Activated B cell treated with CpG ODN at 0.5 μM for 24 hours (primary cell): ENCODE data around the gene TDO2. TPM values are rescaled to one million over a fixed set of nuclear protein-coding genes. Genes with fewer than 3 reads are reported as not detected.

Experiments
- ATAC-seq: fragments of 200-7000 bp; cut with Tn5 transposase; one replicate; pipeline ENCODE4 v1.10.0; 2021; ENCODE audit warnings: low read depth, mild to moderate bottlenecking, moderate library complexity
- CTCF ChIA-PET: fragments of 350-600 bp; sonication (Branson Sonifier 250); formaldehyde crosslinking; loops from one replicate; lab custom pipeline; 2021; ENCODE audit warnings: antibody characterized with exemption; lab: Charles Lee
- POLR2A ChIA-PET: fragments of 350-600 bp; sonication (Branson Sonifier 250); formaldehyde crosslinking; loops from one replicate; lab custom pipeline; 2021; ENCODE audit warnings: antibody characterized with exemption; lab: Charles Lee
- DNase-seq: peaks from one replicate; pipeline ENCODE4 v3.0.0; 2022
- H3K27ac Mint-ChIP-seq: one replicate; pipeline ENCODE4 v1.8.0; 2020; ENCODE audit warnings: mixed read lengths
- H3K27me3 Mint-ChIP-seq: one replicate; pipeline ENCODE4 v1.8.0; 2021; ENCODE audit warnings: mixed read lengths
- H3K36me3 Mint-ChIP-seq: one replicate; pipeline ENCODE4 v1.8.0; 2021; ENCODE audit warnings: low read depth, mixed read lengths
- H3K4me1 Mint-ChIP-seq: one replicate; pipeline ENCODE4 v1.8.0; 2021; ENCODE audit warnings: mixed read lengths
- H3K4me3 Mint-ChIP-seq: one replicate; pipeline ENCODE4 v1.8.0; 2020; ENCODE audit warnings: mild to moderate bottlenecking, mixed read lengths
- H3K9me3 Mint-ChIP-seq: one replicate; pipeline ENCODE4 v1.8.0; 2020; ENCODE audit warnings: mixed read lengths
- CTCF ChIP-seq: fragments of 200-600 bp; IDR thresholded peaks from one replicate; pipeline ENCODE4 v1.8.0; 2022; ENCODE audit warnings: antibody characterized with exemption, mild to moderate bottlenecking
- intact Hi-C: fragments of 100-400 bp; cut with micrococcal nuclease; formaldehyde crosslinking; loops from one replicate; pipeline ENCODE4 v1.15.1; 2024
- total RNA-seq: library from RNA; stranded (reverse); gene quantifications from 2 replicates; pipeline ENCODE4 v1.2.3, GENCODE V29; 2022

Gene TDO2
- total RNA-seq, 1 donor from 2014 or later = not detected

GRCh38 chr4:155885666-155886065 is 17.8 kb upstream of the TDO2 start:
- intact Hi-C loops = no loop called here
- Mint-ChIP-seq H3K27ac (no peak overlapping the region), H3K4me1 (no peaks in the 10 kb centered on the region), H3K27me3 (no peaks in the 10 kb centered on the region), H3K4me3 (no peak overlapping the region), H3K9me3 (no peaks in the 10 kb centered on the region), H3K36me3 (no peaks in the 10 kb centered on the region)
- no peak for TF ChIP-seq CTCF
- DNase-seq (no peak), ATAC-seq (no peak)
- POLR2A ChIA-PET = no interaction called here
- CTCF ChIA-PET = no interaction called here

- Mint-ChIP-seq H3K9me3 (no peaks in the 10 kb centered on the region), H3K4me3 (no peak overlapping the region), H3K4me1 (no peaks in the 10 kb centered on the region), H3K36me3 (no peaks in the 10 kb centered on the region), H3K27ac (no peak overlapping the region), H3K27me3 (no peaks in the 10 kb centered on the region)
- TF ChIP-seq CTCF = no peak
- ChIA-PET POLR2A (no interaction called here), CTCF (no interaction called here)
- intact Hi-C loops = no loop called here
- no peak for DNase-seq
- ATAC-seq = no peak
These were observed 16.5 kb upstream of the TDO2 start for GRCh38 chr4:155887045-155887444.

GRCh38 chr4:155887847-155888570 is 15.5 kb upstream of the TDO2 start:
- H3K4me3 Mint-ChIP-seq = no peak overlapping the region
- no peaks in the 10 kb centered on the region for H3K27me3 Mint-ChIP-seq
- POLR2A ChIA-PET = no interaction called here
- no peaks in the 10 kb centered on the region for H3K4me1 Mint-ChIP-seq
- no peak overlapping the region for H3K27ac Mint-ChIP-seq
- no peak for TF ChIP-seq CTCF
- DNase-seq (no peak), ATAC-seq (no peak)
- H3K36me3 Mint-ChIP-seq = no peaks in the 10 kb centered on the region
- H3K9me3 Mint-ChIP-seq = no peaks in the 10 kb centered on the region
- CTCF ChIA-PET = no interaction called here
- intact Hi-C loops = no loop called here

- H3K4me3 Mint-ChIP-seq = no peak overlapping the region
- H3K4me1 Mint-ChIP-seq = no peaks in the 10 kb centered on the region
These were observed 14.3 kb upstream of the TDO2 start for GRCh38 chr4:155889031-155889793.

More at GRCh38 chr4:155889031-155889793, 14.3 kb upstream of the TDO2 start:
- POLR2A ChIA-PET = no interaction called here
- DNase-seq (no peak), ATAC-seq (no peak)
- Mint-ChIP-seq H3K36me3 (no peaks in the 10 kb centered on the region), H3K9me3 (no peaks in the 10 kb centered on the region), H3K27me3 (no peaks in the 10 kb centered on the region), H3K27ac (no peak overlapping the region)
- no peak for TF ChIP-seq CTCF
- CTCF ChIA-PET = interaction anchor here (0.6 kb wide), 1 partner anchor 321 kb away, joined by 4 read pairs; no protein-coding TSS in a partner anchor
- intact Hi-C loops = no loop called here
